ENCODE measurements around the gene ARHGEF11. TPM values are rescaled to one million over a fixed set of nuclear protein-coding genes. Genes with fewer than 3 reads are reported as not detected.
A peak's percentile ranks its signal among the peaks of the same experiment; 100 is the strongest.

ARHGEF11 gene
- total and polyA plus RNA-seq, 9 of the 15 experiments (the other 6 are each of a cell fraction or from before 2014, with no cell fraction given): 0.14 to 15.5 (median 9.0) TPM

DNA sequence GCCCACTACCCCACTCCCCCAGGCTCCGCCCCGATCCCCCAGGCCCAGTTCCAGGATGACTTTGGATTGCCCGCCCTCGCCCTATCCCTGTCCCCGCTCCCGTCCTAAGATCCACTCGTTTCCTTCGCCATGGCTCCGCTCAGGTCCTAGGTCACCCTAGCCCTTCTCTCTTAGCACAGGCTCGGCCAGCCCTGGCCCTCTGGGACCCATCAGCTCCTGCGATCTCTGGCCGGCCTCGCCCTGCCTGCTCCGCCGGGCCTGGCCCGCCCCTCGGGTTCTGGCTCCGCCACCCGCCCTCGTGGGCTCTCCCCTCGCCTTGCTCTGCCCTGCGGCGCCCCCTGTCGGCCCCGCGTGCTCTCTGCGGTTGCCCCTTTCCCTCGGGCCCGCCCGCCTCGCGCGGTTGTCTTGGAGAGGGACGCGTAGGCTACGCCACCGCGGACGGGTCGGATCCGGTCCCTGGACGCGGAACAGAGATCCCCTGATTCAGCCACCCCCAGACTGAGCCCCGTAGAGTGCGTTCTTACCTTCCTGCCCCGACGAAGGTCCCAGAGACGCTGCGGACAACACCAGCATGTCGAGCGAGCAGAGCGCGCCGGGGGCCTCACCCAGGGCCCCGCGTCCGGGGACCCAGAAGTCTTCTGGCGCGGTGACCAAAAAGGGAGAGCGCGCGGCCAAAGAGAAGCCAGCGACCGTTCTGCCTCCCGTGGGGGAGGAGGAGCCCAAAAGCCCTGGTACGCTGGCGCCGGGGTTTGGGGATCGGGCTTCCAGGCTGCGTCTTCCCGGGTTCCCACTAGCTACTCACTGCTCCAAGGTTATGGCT lies 125.1 kb downstream of the ARHGEF11 start, which contains the start of gene LRRC71:
Gene LRRC71 (plus strand): TSS at position 400 of the 820 bp plus-strand sequence. CDS start 172 bp downstream, at position 572.
- in situ Hi-C loops (cut with MboI): no loop called here
- Histone ChIP-seq H3K4me3 (peak within 1 kb of the TSS; percentile 15; the same call in 1 of the 2 replicates), H3K9me3 (replicated peaks; ENCODE audit: control insufficient read depth, insufficient read depth, low read depth, low read length) (peaks cover 3% of the 10 kb centered on the region; the same call in 1 of the 2 replicates), H3K9ac (ENCODE audit: insufficient read depth in 1 of 2, low read depth in 2 of 2, low read length in 2 of 2) (peak within 1 kb of the TSS; percentile 46 to 91; a peak in 3 of 4 replicates), H3K27ac (ENCODE audit: extremely low read depth, low read depth, low read length) (no peak within 1 kb of the TSS), H3K4me2 (ENCODE audit: insufficient read depth, low read length) (peak within 1 kb of the TSS; percentile 71), H3K9me1 (ENCODE audit: control insufficient read depth, insufficient read depth, low read length) (no peaks in the 10 kb centered on the region), H2AFZ (ENCODE audit: low read depth, low read length) (peak within 1 kb of the TSS; percentile 91), H3K79me2 (ENCODE audit: control insufficient read depth, insufficient read depth, low read length) (no peaks in the 10 kb centered on the region), H4K20me1 (replicated peaks; ENCODE audit: control insufficient read depth, insufficient read depth, low read length) (no peaks in the 10 kb centered on the region), H3K4me1 (replicated peaks in 1 of 2; ENCODE audit: control insufficient read depth in 2 of 2, insufficient read depth in 2 of 2, low read length in 2 of 2) (peaks cover 17 to 34% of the 10 kb centered on the region in 2 experiments), H3K27me3 (ENCODE audit: control insufficient read depth in 2 of 2, insufficient read depth in 2 of 2, low read length in 2 of 2) (peaks cover 8 to 17% of the 10 kb centered on the region in 2 experiments; a peak in 3 of 5 replicates), H3K36me3 (ENCODE audit: control insufficient read depth, insufficient read depth, low read length) (peaks cover 3% of the 10 kb centered on the region; the same call in 1 of the 3 replicates)
- no TSS peak for BruUV-seq (replicated peaks)
- DNase-seq (ENCODE audit: extremely low read depth in 1 of 4, low spot score in 3 of 4): peak; percentile 94 to 96 (median 95)
- ChIA-PET CTCF (ENCODE audit: low intra/inter-chr PET ratio) (interaction anchor here (0.6 to 2.9 kb wide), 9 partner anchors 10 to 231 kb away, joined by 3 to 19 read pairs (median 4); partner anchors contain the start of gene PEAR1), POLR2A (interaction anchor here (0.7 to 1.6 kb wide), 3 partner anchors 9 to 235 kb away, joined by 3 to 4 read pairs (median 3); no protein-coding TSS in a partner anchor)
- intact Hi-C loops (cut with micrococcal nuclease): loop anchor here (1.0 to 5.0 kb wide), 4 partner anchors 10 to 193 kb away; partner anchors contain the start of genes ISG20L2 and METTL25B
- peak; percentile 97 for ATAC-seq
- peak; percentile 52 for FAIRE-seq
- 18% methylated on average over 45 of the region's 71 CpGs for WGBS (ENCODE audit: insufficient coverage, low coverage, missing lambda C conversion rate)
- TF ChIP-seq NCOR1 (IDR thresholded peaks at IDR 0.05) (no peak), RCOR1 (IDR thresholded peaks at IDR 0.05; ENCODE audit: borderline replicate concordance in 1 of 2, low read depth in 2 of 2, low read length in 2 of 2) (peak in 1 of 2 experiments; percentile 73; a peak in 2 of 4 replicates), FOXJ3 (CRISPR knock-in tag; IDR thresholded peaks at IDR 0.05) (no peak), SMARCB1 (IDR thresholded peaks at IDR 0.05; ENCODE audit: insufficient read length, low read depth) (peak; percentile 68), PPARD (CRISPR knock-in tag; IDR thresholded peaks at IDR 0.05) (no peak), DPF2 (IDR thresholded peaks at IDR 0.05) (peak; percentile 48; the same call in 1 of the 2 replicates), ILK (tag; IDR thresholded peaks at IDR 0.05; ENCODE audit: borderline replicate concordance, low read depth) (no peak), ZBTB17 (CRISPR knock-in tag; IDR thresholded peaks at IDR 0.05) (0 out of 2 replicates have a peak, but pooled peaks have one; percentile 48), ZNF184 (CRISPR knock-in tag; IDR thresholded peaks at IDR 0.05) (no peak), DIDO1 (tag; IDR thresholded peaks at IDR 0.05; ENCODE audit: low read depth) (no peak), CBFA2T2 (conservative IDR thresholded peaks at IDR 0.05) (no peak), MECOM (CRISPR knock-in tag; IDR thresholded peaks at IDR 0.05) (no peak), CBX8 (IDR thresholded peaks at IDR 0.05; ENCODE audit: borderline replicate concordance, extremely low read depth, low read depth, low read length, poor library complexity, severe bottlenecking) (no peak), SREBF2 (CRISPR knock-in tag; IDR thresholded peaks at IDR 0.05) (no peak), RBM15 (IDR thresholded peaks at IDR 0.05; ENCODE audit: insufficient read depth, low read length) (no peak), THRAP3 (IDR thresholded peaks at IDR 0.05; ENCODE audit: borderline replicate concordance) (no peak)
- TF ChIP-seq, protein P1, sequence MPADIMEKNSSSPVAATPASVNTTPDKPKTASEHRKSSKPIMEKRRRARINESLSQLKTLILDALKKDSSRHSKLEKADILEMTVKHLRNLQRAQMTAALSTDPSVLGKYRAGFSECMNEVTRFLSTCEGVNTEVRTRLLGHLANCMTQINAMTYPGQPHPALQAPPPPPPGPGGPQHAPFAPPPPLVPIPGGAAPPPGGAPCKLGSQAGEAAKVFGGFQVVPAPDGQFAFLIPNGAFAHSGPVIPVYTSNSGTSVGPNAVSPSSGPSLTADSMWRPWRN (IDR thresholded peaks at IDR 0.05; ENCODE audit: low read depth): no peak
- TF ChIP-seq, protein P2, sequence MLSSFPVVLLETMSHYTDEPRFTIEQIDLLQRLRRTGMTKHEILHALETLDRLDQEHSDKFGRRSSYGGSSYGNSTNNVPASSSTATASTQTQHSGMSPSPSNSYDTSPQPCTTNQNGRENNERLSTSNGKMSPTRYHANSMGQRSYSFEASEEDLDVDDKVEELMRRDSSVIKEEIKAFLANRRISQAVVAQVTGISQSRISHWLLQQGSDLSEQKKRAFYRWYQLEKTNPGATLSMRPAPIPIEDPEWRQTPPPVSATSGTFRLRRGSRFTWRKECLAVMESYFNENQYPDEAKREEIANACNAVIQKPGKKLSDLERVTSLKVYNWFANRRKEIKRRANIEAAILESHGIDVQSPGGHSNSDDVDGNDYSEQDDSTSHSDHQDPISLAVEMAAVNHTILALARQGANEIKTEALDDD (IDR thresholded peaks at IDR 0.05): no peak
- TF ChIP-seq, protein P3, sequence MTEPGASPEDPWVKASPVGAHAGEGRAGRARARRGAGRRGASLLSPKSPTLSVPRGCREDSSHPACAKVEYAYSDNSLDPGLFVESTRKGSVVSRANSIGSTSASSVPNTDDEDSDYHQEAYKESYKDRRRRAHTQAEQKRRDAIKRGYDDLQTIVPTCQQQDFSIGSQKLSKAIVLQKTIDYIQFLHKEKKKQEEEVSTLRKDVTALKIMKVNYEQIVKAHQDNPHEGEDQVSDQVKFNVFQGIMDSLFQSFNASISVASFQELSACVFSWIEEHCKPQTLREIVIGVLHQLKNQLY (CRISPR knock-in tag; conservative IDR thresholded peaks at IDR 0.05): no peak

Data from K562 (cell line).